Motor neuron (in vitro differentiated cells): ENCODE data around the gene CCIN. TPM values are rescaled to one million over a fixed set of nuclear protein-coding genes. Genes with fewer than 3 reads are reported as not detected.
"Not testable (repeated sequence)": the region's sequence is repeated elsewhere in the genome, so short reads cannot be mapped to it uniquely, and the experiment has no call there.

ENCODE experiments used
- ATAC-seq, 8 experiments: fragments of 200-7000 bp; cut with Tn5 transposase; replicated peaks in 6 of 8; 2 replicates each; pipeline ENCODE4 v1.8.0; 2021; ENCODE audit warnings: mild to moderate bottlenecking in 8 of 8, moderate library complexity in 8 of 8
- H3K27ac ChIP-seq, 2 donors: fragments of 250-450 bp; sonication (Bioruptor Pico); 2 replicates each; pipeline ENCODE4 v1.9.0; 2021; ENCODE audit warnings: antibody characterized with exemption in 2 of 2, mild to moderate bottlenecking in 2 of 2, moderate library complexity in 1 of 2
- H3K4me1 ChIP-seq, 2 donors: fragments of 250-450 bp; sonication (Bioruptor Pico); replicated peaks in 1 of 2; 2 replicates each; pipeline ENCODE4 v1.6.1; 2021; ENCODE audit warnings: antibody characterized with exemption in 2 of 2, mild to moderate bottlenecking in 2 of 2, moderate library complexity in 1 of 2
- H3K4me3 ChIP-seq, 5 donors: fragments of 250-450 bp; sonication (Bioruptor Pico); 2 replicates each; pipeline ENCODE4 v1.9.0; 2021; ENCODE audit warnings: antibody characterized with exemption in 5 of 5, mild to moderate bottlenecking in 5 of 5, moderate library complexity in 4 of 5
- WGBS, 10 experiments: fragments of 450-650 bp; shearing (Covaris generic); methylation state at CpG; one replicate each; pipeline ENCODE4 v1.0.0; 2022; 5-methylcytosine and 5-hydroxymethylcytosine counted together
- in situ Hi-C, 9 experiments: fragments of 400-800 bp; cut with MboI; loops; one replicate each; pipeline ENCODE4 v1.15.0; 2021; ENCODE audit warnings: low sequenced_read_pairs in 9 of 9, low pct_unique_long_range_greater_than_20kb in 2 of 9; ENCODE audit not compliant: unreplicated experiment in 9 of 9
- total RNA-seq, 8 experiments: library from RNA; unstranded; fragments of 300-600 nt; gene quantifications; 2 replicates each; pipeline versions ENCODE4 v1.2.3 to v1.2.4, GENCODE V29; 2022

The CCIN gene
- total RNA-seq, 8 experiments from 2014 or later: 0.08 to 0.47 (median 0.25) TPM; not detected in 4

DNA sequence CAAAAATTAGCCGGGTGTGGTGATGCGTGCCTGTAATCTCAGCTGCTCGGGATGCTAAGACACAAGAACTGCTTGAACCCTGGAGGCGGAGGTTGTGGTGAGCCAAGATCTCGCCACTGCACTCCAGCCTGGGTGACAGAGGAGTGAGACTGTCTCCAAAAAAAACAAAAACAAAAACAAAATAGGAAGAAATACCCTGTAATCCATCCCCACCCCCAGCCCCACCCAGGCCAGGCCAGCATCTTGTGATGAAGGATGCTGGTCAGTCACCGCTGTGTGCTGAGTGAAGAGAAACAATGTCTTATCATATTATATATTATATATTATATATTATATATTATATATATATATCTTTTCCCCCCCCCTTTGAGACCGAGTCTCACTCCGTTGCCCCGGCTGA is 15.4 kb upstream of the CCIN start:
- 42 to 100% (median 91%) methylated on average over 1 to 4 of the region's 9 CpGs; no CpG with 5 or more reads in 3 of the 10 experiments for WGBS, 10 experiments
- no peak overlapping the region for H3K4me3 ChIP-seq
- in situ Hi-C loops: loop anchor here in 1 of 9 experiments (25.0 kb wide), 1 partner anchor 109 kb away; the partner anchor contains the start of gene GNE
- peaks cover 7 to 13% of the 10 kb centered on the region in 2 donors for H3K4me1 ChIP-seq
- H3K27ac ChIP-seq: no peak overlapping the region
- ATAC-seq: no peak

DNA sequence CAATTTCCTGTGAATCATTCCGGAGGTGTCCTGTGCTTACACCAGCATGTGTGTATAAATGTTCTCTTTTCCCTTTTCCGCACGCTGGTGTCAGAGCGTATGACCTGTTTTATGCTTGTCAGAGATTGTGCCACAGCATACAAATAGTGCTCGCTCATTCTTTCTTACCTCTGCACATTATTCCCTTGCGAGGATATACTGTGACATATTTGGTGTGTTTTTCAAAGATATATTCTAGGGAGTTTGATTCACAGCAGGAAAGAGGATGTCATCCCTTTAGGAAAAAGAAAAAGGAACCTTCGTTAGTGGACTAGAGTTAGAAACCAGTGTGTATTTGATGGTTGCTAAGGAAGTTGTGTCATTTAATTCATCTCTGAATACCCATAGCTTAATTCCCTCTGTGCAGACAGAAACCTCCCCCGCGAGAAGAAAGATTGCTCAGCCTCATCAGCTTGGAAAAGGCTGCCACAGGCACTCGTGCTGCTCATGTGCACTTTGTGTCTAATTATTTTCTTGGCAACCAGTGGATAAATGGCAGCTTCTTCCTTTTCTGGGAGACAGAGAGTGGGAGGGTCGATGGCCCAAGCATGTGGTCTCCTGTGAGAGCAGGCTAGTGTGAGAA is 14.7 kb upstream of the CCIN start:
- in situ Hi-C loops: loop anchor here in 1 of 9 experiments (25.0 kb wide), 1 partner anchor 108 kb away; the partner anchor contains the start of gene GNE
- ATAC-seq: peak; percentile 82 to 95 (median 94)
- H3K4me3 ChIP-seq: no peak overlapping the region
- H3K27ac ChIP-seq: peak overlapping the region in 1 of 2 donors; percentile 19
- peaks cover 7 to 13% of the 10 kb centered on the region in 2 donors for H3K4me1 ChIP-seq
- 0 to 80% (median 33%) methylated on average over 1 to 8 of the region's 11 CpGs for WGBS, 10 experiments

DNA sequence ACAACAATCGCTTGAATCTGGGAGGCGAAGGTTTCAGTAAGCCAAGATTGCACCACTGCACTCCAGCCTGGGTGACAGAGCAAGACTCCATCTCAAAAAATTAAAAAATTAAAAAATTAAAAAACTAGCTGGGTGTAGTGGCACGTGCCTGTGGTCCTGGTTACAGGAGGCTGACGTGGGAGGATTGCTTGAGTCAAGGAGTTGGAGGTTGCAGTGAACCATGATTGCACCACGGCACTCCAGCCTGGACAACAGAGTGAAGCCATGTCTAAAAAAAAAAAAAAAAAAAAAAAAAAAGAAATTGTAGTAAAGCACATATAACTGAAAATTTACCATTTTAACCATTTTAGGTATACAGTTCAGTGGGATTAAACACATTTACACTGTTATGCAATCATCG is 13.1 kb upstream of the CCIN start:
- 61 to 100% (median 86%) methylated on average over 1 to 6 of the region's 6 CpGs for WGBS, 10 experiments
- in situ Hi-C loops: loop anchor here in 1 of 9 experiments (25.0 kb wide), 1 partner anchor 106 kb away; the partner anchor contains the start of gene GNE
- H3K4me1 ChIP-seq: peaks cover 7 to 13% of the 10 kb centered on the region in 2 donors
- no peak overlapping the region for H3K27ac ChIP-seq
- H3K4me3 ChIP-seq: no peak overlapping the region
- ATAC-seq: no peak

DNA sequence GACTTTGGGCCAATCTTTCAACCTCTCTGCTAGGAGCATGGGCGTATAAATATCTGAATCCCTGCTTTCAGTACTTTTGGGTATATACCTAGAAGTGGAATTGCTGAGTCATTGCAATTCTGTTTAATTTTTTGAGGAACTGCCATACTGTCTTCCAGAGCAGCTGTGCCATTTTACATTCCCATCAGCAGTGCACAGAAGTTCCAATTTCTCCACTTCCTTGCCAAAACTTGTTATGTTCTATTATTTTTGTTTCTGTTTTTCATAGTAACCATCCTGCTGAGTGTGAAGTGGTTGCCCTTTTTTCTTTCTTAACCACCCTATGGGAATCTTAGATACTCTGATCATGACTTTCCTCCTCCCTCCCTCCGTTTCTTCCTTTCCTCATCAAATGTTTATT is 11.1 kb upstream of the CCIN start:
- peaks cover 14 to 23% of the 10 kb centered on the region in 2 donors for H3K4me1 ChIP-seq
- in situ Hi-C loops: loop anchor here in 1 of 9 experiments (25.0 kb wide), 1 partner anchor 104 kb away; the partner anchor contains the start of gene GNE
- H3K4me3 ChIP-seq: no peak overlapping the region
- WGBS, 10 experiments: 21 to 100% (median 85%) methylated on average over 1 to 2 of the region's 2 CpGs; no CpG with 5 or more reads in 2 of the 10 experiments
- no peak for ATAC-seq
- H3K27ac ChIP-seq: no peak overlapping the region

DNA sequence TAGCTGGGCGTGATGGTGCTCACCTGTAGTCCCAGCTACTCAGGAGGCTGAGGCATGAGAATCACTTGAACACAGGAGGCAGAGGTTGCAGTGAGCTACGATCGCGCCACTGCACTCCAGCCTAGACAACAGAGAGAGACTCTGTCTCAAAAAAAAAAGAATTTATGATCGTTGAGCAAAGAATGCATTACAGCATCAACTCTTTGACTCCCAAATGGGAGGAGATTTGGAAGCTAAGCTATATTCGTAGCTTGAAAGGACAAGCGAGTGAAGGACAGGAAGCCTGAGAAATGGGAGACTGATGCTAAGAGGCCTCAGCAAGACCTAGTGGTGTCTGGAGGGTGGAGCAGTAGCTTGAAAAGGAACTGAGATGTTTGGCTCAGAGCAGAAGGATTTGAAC is 10.3 kb upstream of the CCIN start:
- H3K4me3 ChIP-seq: no peak overlapping the region
- H3K4me1 ChIP-seq: peaks cover 17 to 30% of the 10 kb centered on the region in 2 donors
- ATAC-seq: no peak
- no peak overlapping the region for H3K27ac ChIP-seq
- WGBS, 10 experiments: 33 to 100% (median 75%) methylated on average over 1 to 6 of the region's 7 CpGs; no CpG with 5 or more reads in 2 of the 10 experiments
- in situ Hi-C loops: loop anchor here in 1 of 9 experiments (25.0 kb wide), 1 partner anchor 103 kb away; the partner anchor contains the start of gene GNE

DNA sequence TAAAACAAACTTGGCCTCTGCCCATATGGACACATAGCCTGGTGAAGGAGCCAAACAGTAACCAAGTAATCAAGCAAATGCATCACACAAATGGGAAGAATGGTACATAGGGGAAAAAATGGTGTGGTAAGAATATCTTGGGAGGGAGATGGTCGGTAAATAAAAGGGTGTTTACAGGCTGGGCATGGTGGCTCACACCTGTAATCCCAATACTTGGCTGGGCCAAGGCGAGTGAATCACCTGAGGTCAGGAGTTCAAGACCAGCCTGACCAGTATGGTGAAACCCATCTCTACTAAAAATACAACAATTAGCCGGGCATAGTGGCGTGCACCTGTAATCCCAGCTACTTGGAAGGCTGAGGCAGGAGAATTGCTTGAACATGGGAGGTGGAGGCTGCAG is 9.7 kb upstream of the CCIN start:
- H3K4me1 ChIP-seq: peaks cover 11 to 26% of the 10 kb centered on the region in 2 donors
- in situ Hi-C loops: loop anchor here in 1 of 9 experiments (25.0 kb wide), 1 partner anchor 103 kb away; the partner anchor contains the start of gene GNE
- WGBS, 10 experiments: 38 to 100% (median 100%) methylated on average over 1 to 3 of the region's 4 CpGs; no CpG with 5 or more reads in 2 of the 10 experiments
- H3K27ac ChIP-seq, H3K4me3 ChIP-seq, ATAC-seq: not testable (repeated sequence)

DNA sequence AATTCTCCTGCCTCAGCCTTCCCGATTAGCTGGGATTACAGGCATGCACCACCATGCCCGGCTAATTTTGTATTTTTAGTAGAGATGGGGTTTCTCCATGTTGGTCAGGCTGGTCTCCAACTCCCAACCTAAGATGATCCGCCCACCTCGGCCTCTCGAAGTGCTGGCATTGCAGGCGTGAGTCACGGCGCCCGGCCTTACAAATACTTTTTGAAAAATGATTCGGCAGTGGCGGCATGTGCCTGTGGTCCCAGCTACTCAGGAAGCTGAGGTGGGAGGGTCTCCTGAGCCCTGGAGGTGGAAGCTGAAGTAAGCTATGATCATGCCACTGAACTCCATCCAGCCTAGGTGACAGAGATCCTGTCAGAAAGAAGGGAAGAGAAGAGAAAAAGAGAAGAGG is 9.1 kb upstream of the CCIN start:
- ATAC-seq: not testable (repeated sequence)
- in situ Hi-C loops: loop anchor here in 1 of 9 experiments (25.0 kb wide), 1 partner anchor 102 kb away; the partner anchor contains the start of gene GNE
- 0 to 97% (median 71%) methylated on average over 1 to 9 of the region's 11 CpGs; no CpG with 5 or more reads in 1 of the 10 experiments for WGBS, 10 experiments

DNA sequence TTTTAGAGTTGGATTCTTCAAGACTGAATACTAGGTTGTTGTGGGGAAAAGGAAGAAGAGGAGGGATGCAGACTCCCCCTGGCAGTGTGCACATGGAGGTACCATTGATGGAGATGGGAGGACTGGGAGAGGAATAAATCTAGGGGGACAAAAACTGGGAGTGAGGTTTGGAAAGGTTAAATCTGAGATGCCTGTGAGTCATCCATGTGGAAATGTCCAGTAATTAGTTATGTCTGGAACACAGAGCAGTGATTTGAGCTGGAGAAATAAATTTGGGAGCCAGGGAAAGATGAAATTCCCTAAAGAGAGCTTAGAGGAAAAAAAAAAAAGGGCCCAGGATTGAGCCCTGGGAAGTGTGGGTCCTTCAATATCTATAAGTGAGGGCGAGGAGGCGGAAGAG is 8.0 kb upstream of the CCIN start:
- no peak overlapping the region for H3K27ac ChIP-seq
- in situ Hi-C loops: loop anchor here in 1 of 9 experiments (25.0 kb wide), 1 partner anchor 101 kb away; the partner anchor contains the start of gene GNE
- 8 to 100% (median 75%) methylated on average over 1 to 2 of the region's 2 CpGs; no CpG with 5 or more reads in 4 of the 10 experiments for WGBS, 10 experiments
- no peak for ATAC-seq
- no peak overlapping the region for H3K4me3 ChIP-seq
- peaks cover 10 to 19% of the 10 kb centered on the region in 2 donors for H3K4me1 ChIP-seq

More for the DNA sequence above, 9.1 kb upstream of the CCIN start:
- not testable (repeated sequence) for H3K27ac ChIP-seq, H3K4me3 ChIP-seq
- H3K4me1 ChIP-seq: peaks cover 10 to 23% of the 10 kb centered on the region in 2 donors

DNA sequence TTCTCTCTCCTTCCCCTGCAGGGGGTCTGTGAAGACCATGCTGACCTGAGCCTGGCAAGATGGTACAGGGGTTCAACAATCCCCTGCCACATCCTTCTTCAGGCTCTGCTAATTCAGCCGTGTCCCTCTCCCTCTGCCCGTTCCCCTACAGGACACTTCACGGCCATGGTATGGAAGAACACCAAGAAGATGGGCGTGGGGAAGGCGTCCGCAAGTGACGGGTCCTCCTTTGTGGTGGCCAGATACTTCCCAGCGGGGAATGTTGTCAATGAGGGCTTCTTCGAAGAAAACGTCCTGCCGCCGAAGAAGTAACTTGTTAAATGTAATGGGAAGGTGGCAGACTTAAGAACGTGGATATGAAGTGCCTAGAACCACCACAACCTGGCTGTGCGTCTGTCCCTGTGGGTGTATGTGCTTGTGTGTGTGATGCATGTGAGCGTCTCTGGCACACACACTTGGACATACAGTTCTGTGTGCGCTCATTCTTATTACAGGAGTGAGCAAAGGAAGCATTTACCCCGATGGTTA is 6.9 kb upstream of the CCIN start:
- 70 to 100% (median 88%) methylated on average over 1 to 9 of the region's 17 CpGs for WGBS, 10 experiments
- no peak overlapping the region for H3K4me3 ChIP-seq
- no peak for ATAC-seq
- no peak overlapping the region for H3K27ac ChIP-seq
- in situ Hi-C loops: loop anchor here in 1 of 9 experiments (25.0 kb wide), 1 partner anchor 100 kb away; the partner anchor contains the start of gene GNE
- H3K4me1 ChIP-seq: peaks cover 10 to 19% of the 10 kb centered on the region in 2 donors

DNA sequence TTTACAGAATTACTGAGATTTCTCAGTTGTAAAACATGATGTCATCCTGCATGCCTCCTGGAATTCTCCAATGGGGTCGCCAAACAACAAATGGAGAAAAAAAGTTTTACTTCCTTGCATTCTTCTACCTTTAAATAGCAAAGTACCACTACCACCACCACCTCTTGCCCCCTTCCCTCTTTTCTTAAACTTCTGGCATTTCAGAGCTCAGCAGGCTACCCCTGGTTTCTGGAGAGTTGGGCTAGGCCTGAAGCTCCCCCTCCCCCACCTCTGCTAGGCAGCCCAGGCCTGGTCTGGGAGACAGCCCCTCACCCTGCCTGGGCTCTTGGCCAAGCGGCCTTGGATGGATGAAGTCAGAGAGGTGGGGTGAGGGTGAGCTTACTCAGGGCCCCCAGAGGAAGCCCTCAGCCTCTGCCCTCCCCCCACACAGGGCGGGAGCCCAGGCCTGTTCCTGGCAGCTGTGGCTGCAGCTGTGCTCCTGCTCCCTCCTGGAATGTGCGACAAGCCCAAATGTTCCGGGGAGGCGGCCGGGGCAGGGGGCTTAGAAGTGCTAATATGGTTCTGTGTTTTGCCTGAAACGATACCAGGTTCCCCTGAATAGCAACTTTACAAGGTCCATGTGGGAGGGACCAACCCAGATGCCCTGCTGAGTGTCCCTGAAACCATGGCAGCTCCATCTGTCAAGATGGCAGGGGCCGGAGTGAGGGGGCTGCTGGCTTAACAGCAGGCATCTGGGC is 6.0 kb upstream of the CCIN start:
- peaks cover 10 to 19% of the 10 kb centered on the region in 2 donors for H3K4me1 ChIP-seq
- ATAC-seq: peak; percentile 41 to 95 (median 93)
- H3K27ac ChIP-seq: peak overlapping the region in 1 of 2 donors; percentile 80
- no peak overlapping the region for H3K4me3 ChIP-seq
- 0 to 60% (median 19%) methylated on average over 1 to 2 of the region's 9 CpGs; no CpG with 5 or more reads in 3 of the 10 experiments for WGBS, 10 experiments
- in situ Hi-C loops: loop anchor here in 1 of 9 experiments (25.0 kb wide), 1 partner anchor 99 kb away; the partner anchor contains the start of gene GNE

DNA sequence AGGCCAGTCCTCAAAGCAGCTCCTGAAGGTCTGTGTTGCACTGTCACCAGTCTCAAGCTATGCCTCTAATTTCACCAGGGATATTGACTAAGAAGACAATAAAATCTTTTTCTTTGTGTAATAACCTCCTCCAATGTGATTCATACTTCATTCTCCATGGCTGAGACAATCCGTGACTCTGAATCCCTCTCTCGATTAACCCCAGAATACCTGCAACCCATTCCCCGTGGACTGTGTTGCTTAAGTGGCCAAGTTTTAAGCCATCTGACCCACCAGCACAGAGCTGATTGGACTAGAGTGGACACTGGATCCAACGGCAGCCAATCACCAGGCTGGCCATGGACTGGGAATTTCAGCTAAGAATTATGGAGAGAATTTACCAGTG is 5.4 kb upstream of the CCIN start:
- 4 to 90% (median 63%) methylated on average over 1 to 4 of the region's 4 CpGs; no CpG with 5 or more reads in 3 of the 10 experiments for WGBS, 10 experiments
- ATAC-seq: peak in 1 of 8 experiments; percentile 4
- peaks cover 10 to 19% of the 10 kb centered on the region in 2 donors for H3K4me1 ChIP-seq
- H3K27ac ChIP-seq: peak overlapping the region in 1 of 2 donors; percentile 80
- H3K4me3 ChIP-seq: no peak overlapping the region
- in situ Hi-C loops: loop anchor here in 1 of 9 experiments (25.0 kb wide), 1 partner anchor 99 kb away; the partner anchor contains the start of gene GNE

DNA sequence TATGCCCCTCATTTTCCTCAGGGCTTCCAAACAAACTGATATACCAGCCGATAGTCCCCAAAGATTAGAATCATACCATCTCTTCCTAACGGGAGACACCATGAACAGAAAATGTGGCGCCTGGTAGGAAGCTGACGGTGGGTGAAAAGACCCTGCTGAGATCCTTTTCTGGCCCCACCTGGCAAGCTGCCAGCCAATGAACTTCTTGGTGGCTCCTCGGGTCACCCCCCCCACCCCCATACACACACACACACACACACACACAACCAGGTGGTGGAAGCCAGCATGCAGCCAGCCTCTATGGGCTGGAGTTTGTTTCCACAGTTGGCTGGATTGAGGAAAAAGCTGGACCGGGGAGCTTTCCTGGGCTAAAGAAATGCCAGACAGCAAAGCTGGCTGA is 4.8 kb upstream of the CCIN start:
- no peak overlapping the region for H3K27ac ChIP-seq
- in situ Hi-C loops: loop anchor here in 1 of 9 experiments (25.0 kb wide), 1 partner anchor 98 kb away; the partner anchor contains the start of gene GNE
- H3K4me1 ChIP-seq: peaks cover 10 to 19% of the 10 kb centered on the region in 2 donors
- WGBS, 10 experiments: 29 to 86% (median 82%) methylated on average over 1 to 4 of the region's 6 CpGs; no CpG with 5 or more reads in 3 of the 10 experiments
- no peak for ATAC-seq
- H3K4me3 ChIP-seq: no peak overlapping the region
